SIG-M5 treated with dmso at 0.1 percent for 504 hours (cell line): ENCODE data around the gene JAZF1.

ENCODE experiments used
- DNase-seq: peaks from one replicate; lab custom pipeline; 2025; ENCODE audit not compliant: unreplicated experiment; lab: John Stamatoyannopoulos, UW

JAZF1 gene

DNA sequence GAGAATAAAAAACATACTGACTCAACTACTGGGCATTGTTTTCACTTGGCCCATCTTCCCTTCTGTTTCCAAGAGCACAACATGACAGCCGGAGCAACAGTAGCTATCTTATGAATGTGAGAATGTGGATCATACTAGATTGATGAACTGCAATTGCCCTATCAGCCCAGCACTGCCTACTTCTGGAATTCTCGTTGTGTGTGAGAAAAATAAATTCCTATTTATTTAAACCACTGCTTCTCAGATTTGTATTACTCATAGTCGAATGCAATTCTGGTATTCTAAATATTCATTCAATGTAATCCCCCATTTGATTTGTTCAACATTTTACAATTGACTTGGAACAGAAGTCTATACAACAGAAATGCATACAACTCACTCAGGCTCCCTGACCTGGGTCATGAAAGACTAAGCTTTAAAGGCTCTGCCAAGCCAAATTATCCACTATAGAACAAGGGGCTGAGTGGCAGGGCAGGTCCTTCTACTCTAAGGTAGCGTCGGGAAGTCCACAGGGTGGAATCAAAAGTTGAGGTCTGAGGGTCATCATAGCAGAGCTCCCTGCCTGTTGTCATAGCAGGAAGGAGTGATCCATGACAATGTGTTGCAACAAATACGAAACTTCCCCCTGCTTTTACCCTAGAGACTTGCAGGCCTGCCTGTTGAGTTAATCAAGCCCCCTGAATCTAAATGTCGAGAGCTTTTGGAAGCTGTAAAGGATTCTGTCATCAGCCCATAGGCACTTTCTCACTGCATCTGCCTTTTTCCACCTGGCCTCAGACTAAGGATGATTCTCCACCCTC is 12.4 kb upstream of the JAZF1 start:
- peak; percentile 27 for DNase-seq

DNA sequence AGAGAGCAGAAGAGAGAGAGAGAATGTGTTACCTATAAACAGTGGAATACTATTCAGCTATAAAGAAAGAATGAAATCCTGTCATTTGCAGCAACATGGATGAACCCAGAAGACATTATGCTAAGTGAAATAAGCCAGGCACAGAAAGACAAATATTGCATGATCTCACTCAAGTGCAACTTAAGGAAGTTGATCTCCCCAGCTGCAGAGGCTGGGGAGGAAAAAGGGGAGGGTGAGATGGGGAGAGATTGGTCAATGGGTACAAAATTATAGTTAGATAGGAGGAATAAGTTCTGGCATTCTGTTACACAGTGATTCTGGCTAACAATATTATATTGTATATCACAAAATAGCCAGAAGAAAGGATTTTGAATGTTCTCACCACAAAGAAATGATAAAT is 11.2 kb upstream of the JAZF1 start:
- no peak for DNase-seq

DNA sequence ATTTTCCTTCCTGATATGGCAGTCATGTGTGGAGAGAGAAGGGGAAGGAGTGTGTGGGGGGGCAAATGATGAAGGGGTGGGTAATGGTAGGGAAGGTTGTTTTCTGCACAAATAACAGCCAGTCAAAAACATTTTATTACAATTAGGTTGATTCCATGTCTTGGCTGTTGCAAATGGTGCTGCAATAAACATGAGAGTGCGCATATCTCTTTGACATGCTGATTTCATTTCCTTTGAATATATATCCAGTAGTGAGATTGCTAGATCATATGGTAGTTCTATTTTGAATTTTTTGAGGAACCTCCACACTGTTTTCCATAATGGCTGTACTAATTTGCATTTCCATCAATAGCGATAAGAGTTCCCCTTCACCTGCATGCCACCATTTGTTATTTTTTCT is 10.6 kb upstream of the JAZF1 start:
- no peak for DNase-seq

GRCh38 chr7:28190077-28190710 is 9.6 kb upstream of the JAZF1 start:
- DNase-seq: no peak

DNA sequence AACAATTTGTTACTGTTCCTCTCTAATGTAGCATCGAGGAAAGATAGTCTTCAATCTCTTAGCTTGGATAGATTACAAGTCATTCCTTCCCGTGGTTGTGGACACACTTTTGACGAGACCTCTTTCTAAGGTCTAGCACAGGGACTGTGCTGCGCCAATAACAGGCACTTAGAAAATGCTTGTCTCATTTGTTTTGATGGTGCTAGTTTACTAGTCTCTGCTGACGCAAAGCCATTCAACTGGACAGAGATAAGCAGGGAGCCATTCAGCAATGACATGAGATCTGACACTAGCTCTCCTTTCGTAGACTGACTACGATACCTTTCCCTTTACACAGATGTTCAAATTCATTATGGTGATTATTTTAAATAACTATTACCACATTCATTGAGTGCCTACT is 6.4 kb upstream of the JAZF1 start:
- no peak for DNase-seq

GRCh38 chr7:28183627-28184026 is 3.0 kb upstream of the JAZF1 start:
- no peak for DNase-seq

- DNase-seq: no peak
These were observed 1.5 kb upstream of the JAZF1 start for GRCh38 chr7:28182071-28182471.

- no peak for DNase-seq
These were observed 821 bp upstream of the JAZF1 start for GRCh38 chr7:28181416-28181815.

GRCh38 chr7:28180031-28180363 is 598 bp downstream of the JAZF1 start:
- no peak for DNase-seq

GRCh38 chr7:28179120-28180030 is 1.2 kb downstream of the JAZF1 start:
- peak; percentile 33 for DNase-seq

DNA sequence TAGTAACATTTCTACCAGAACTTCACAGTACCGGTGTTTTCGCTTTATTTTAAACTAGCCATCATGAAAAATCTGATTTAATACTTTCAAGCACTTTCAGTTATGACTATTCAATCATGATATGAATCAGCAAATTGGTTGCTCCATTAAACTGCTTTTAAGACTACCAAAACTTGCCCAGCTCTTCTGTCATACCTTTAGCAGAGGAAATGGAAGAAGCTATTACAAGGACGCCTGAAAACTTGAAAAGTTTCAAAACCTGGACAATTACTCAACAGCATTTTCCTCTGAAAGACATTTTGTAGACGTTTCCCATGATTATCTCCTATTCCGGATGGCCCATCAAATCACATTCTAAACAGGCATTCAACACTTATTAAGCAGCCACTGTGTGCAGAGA is 2.0 kb downstream of the JAZF1 start:
- DNase-seq: no peak

DNA sequence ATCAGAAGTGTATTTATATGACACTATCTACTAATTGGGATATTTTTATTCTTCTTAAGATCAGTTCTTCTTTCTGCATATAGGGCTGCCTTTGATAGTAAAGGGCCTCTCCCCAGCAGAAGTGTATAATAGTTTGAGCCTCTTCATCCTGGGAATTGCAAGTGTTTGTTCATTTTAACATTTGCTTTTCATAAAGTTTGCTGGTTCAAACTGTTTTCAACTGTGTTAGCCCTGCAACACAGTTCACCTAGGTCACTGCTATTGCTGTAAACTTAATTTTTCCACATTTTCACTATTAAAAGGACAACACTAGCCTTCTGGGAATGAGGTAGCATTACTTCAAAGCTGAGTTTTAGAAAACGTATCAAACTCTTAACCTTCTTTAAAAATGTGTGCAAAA is 2.8 kb downstream of the JAZF1 start:
- no peak for DNase-seq

GRCh38 chr7:28176645-28177044 is 4.0 kb downstream of the JAZF1 start:
- DNase-seq: no peak

- DNase-seq: no peak
These were observed 4.4 kb downstream of the JAZF1 start for GRCh38 chr7:28176174-28176573.

- DNase-seq: no peak
These were observed 5.5 kb downstream of the JAZF1 start for GRCh38 chr7:28174901-28175661.

GRCh38 chr7:28174442-28174841 is 6.2 kb downstream of the JAZF1 start:
- no peak for DNase-seq

DNA sequence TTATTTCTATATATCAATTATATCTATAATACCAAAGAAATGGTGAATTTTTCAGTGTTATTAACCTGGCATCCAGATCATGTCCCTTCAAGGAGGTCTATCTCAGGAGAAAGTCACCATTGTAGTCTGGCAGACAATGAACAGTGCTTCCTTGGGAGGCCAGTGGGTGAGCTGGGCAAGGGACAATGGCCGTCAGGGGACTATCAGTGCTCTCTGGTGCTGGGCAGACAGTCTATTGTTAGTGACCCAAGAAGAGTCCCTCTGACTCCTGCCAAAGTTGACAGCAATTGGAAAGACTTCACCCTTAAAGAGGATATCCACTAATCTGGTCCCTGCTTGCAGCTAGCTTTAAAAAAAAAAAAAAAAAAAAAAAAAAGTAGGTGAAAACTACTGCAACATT is 7.1 kb downstream of the JAZF1 start:
- no peak for DNase-seq

DNA sequence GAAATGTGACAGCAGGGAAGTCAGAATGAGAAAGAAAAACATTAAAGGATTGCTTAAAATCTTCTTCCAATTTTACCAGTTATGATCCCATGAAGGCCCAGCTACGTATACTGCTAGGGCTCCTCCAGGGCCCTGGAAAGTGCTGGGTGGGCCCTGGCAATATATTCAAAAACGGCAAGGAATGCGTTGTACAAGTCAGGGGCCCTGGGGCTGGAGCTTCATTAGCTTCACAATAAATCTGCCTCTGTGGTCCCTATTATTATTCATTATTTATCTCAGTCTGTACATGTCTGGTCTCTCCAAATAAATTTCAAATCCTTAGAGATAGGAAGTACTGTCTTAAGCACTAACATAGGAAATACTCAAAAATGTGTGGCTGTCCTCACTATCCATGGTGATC is 7.6 kb downstream of the JAZF1 start:
- no peak for DNase-seq

DNA sequence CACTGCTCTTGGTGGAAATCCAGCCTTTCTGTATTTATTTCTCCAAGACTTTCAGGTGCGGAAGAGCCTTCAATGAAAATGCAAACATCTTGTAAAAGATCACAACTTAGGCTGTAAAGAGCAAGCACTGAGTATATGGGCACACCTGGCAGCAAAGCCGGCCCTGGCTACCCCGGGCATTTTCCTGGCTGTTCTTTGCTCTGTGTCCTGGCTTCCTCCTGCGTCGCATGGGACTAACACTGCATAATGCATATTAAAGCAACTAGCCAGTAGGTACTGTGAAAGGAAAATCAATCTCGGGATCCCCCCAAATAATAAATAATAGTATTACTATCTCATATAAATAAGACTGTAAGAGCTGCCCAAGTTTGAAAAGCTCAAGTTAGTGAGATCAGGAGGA is 9.9 kb downstream of the JAZF1 start:
- no peak for DNase-seq

DNA sequence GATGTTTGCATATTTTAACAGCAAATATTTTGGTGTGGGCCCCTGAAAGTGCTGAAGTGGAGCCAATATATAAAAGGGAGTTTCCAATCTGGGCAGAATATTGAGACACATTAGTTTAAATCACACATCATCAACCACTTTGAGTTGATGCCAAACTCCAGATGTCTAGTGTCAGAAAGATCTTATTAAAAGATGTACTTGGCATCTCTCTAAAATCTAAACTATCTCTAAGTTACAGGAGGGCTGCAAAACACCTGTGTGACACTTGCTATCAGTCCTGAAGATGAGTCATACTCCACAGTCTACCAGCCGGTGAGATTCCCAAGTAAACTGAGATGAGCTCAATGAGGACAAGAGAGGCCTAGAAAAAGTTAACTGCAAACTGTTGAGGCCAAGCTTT is 11.4 kb downstream of the JAZF1 start:
- DNase-seq: no peak
